ENCODE results near the gene XPO6.

The XPO6 gene

GRCh38 chr16:28062847-28063521, 148.8 kb downstream of the XPO6 start:
- H3K4me3 ChIP-seq (ENCODE audit: low read depth, low read length): no peak overlapping the region
- no peak for TF ChIP-seq CTCF (IDR thresholded peaks at IDR 0.05; ENCODE audit: borderline replicate concordance, insufficient read depth, low read depth, low read length)

GRCh38 chr16:28062261-28062846, 149.4 kb downstream of the XPO6 start:
- no peak overlapping the region for H3K4me3 ChIP-seq (ENCODE audit: low read depth, low read length)
- TF ChIP-seq CTCF (IDR thresholded peaks at IDR 0.05; ENCODE audit: borderline replicate concordance, insufficient read depth, low read depth, low read length): no peak

GRCh38 chr16:28061352-28062101, 150.2 kb downstream of the XPO6 start:
- H3K4me3 ChIP-seq (ENCODE audit: low read depth, low read length): no peak overlapping the region
- TF ChIP-seq CTCF (IDR thresholded peaks at IDR 0.05; ENCODE audit: borderline replicate concordance, insufficient read depth, low read depth, low read length): no peak

- H3K4me3 ChIP-seq (ENCODE audit: low read depth, low read length): no peak overlapping the region
- TF ChIP-seq CTCF (IDR thresholded peaks at IDR 0.05; ENCODE audit: borderline replicate concordance, insufficient read depth, low read depth, low read length): no peak
These were observed 151.8 kb downstream of the XPO6 start for GRCh38 chr16:28059841-28060575.

GRCh38 chr16:28058839-28059589, 152.8 kb downstream of the XPO6 start:
- no peak for TF ChIP-seq CTCF (IDR thresholded peaks at IDR 0.05; ENCODE audit: borderline replicate concordance, insufficient read depth, low read depth, low read length)
- H3K4me3 ChIP-seq (ENCODE audit: low read depth, low read length): no peak overlapping the region

- H3K4me3 ChIP-seq (ENCODE audit: low read depth, low read length): no peak overlapping the region
- TF ChIP-seq CTCF (IDR thresholded peaks at IDR 0.05; ENCODE audit: borderline replicate concordance, insufficient read depth, low read depth, low read length): no peak
These were observed 153.8 kb downstream of the XPO6 start for GRCh38 chr16:28057949-28058348.

Measured in GM12875 (cell line).